ENCODE measurements around the gene ABI3. TPM values are rescaled to one million over a fixed set of nuclear protein-coding genes. Genes with fewer than 3 reads are reported as not detected.
"Not testable (repeated sequence)": the region's sequence is repeated elsewhere in the genome, so short reads cannot be mapped to it uniquely, and the experiment has no call there.

Gene ABI3
- total RNA-seq, 1 experiment from 2014 or later: not detected

DNA sequence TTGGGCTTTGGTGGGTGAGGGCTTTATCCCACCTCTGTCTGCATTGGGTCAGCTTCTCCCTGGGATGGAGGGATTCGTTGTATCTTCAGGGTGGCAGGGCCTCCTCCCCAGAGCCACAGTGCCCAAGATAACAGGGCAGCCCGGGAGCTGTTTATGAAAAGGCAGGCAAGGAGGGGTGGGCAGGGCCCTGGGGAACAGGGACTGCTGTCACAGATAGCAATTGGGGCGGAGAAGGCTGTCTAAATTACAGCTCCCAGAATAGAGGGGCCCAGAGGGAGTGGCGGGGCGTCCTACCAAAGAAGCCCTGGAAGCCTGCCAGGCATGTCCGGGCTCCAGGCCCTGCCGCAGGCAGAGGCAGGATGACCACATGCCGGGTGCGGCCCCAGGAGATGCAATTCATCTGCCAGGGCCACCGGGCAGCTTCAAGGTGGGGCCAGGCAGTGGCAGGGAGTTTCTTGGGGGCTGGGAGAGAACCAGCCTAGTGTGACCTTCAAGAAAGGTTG, 38.8 kb downstream of the ABI3 start:
- peak; percentile 30 for DNase-seq (ENCODE audit: extremely low read depth, low read depth)

GRCh38 chr17:49249890-49250522, 39.5 kb downstream of the ABI3 start:
- peak; percentile 24 for DNase-seq (ENCODE audit: extremely low read depth, low read depth)

GRCh38 chr17:49252148-49252695, 41.7 kb downstream of the ABI3 start:
- peak; percentile 26 for DNase-seq (ENCODE audit: extremely low read depth, low read depth)

- DNase-seq (ENCODE audit: extremely low read depth, low read depth): no peak
Measured at GRCh38 chr17:49254066-49254465, 43.6 kb downstream of the ABI3 start.

DNA sequence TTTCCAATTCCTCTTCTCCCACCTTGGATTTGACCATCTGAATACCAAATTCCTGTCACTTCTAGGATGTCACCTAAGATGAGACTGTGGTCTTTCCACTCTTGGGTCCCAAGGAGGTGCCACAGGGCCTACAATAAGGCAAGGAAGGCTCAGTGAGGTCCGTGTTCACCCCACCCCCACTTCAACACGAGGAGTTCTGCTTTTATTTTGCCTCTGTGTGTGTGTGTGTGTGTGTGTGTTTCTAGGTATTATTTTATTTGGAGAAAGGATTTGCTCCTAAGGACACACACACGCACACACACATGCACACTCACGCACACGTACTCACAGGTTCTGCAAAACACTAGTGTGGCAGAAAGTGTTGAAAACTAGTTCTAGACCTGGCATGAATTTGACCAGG, 44.6 kb downstream of the ABI3 start:
- no peak for DNase-seq (ENCODE audit: extremely low read depth, low read depth)

DNA sequence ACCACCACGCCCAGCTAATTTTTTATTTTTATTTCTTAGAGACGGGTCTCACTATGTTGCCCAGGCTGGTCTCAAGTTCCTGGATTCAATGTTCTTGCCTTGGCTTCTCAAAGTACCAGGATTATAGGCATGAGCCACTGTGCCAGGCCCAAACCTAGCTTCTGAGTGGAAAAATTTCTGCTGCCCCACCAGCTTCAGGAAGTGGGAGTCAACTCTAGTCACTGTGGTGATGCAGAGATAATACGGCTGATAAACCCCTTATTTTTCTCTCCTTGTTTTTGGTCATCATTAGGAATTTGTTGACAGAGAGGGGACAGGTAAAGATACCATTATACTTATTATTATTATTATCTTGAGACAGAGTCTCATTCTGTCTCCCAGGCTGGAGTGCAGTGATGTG, 47.9 kb downstream of the ABI3 start:
- no peak for DNase-seq (ENCODE audit: extremely low read depth, low read depth)

DNA sequence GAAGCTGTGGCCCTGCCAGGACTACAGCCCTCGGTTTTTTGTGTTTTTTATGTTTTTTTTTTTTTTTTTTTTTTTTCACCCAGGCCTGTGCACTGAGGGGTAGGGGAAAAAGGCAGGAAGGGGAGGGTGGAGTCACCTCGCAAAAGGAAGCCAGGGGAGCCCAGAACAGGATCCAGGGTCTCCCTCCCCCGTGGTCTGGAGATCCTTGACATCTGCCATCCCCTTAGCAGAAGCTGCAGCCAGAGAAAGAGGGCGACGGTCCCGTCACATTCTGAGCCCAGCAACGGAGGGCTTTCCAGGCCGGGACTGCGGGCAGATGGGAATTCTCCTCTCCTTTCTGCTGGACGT, 49.1 kb downstream of the ABI3 start:
- DNase-seq (ENCODE audit: extremely low read depth, low read depth): no peak

- peak; percentile 34 for DNase-seq (ENCODE audit: extremely low read depth, low read depth)
Measured at GRCh38 chr17:49260011-49260816, 49.7 kb downstream of the ABI3 start.

DNA sequence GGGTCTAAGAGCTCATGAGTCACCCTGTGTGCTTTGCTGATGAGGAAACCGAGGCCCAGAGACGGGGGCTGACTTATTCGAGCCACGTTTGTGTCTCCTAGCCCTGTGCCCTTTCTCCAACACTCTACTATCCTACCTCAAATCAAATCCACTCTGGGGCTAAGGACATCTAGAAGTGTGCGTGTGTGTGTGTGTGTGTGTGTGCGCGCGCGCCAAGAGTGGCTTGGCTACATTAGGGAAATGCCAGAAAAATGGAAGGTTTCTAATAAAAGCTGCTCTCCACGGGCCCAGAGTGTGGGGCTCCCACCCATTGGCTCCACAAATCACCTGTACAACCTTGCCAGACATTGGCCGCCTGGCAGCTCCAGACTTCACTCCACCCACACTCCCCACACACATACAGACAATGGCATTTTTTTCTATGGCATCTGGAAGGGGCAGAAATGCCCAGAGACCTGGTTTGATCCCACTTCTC, 50.3 kb downstream of the ABI3 start:
- DNase-seq (ENCODE audit: extremely low read depth, low read depth): no peak

GRCh38 chr17:49261540-49261939, 51.0 kb downstream of the ABI3 start:
- DNase-seq (ENCODE audit: extremely low read depth, low read depth): not testable (repeated sequence)

GRCh38 chr17:49266233-49266632, 55.7 kb downstream of the ABI3 start:
- no peak for DNase-seq (ENCODE audit: extremely low read depth, low read depth)

DNA sequence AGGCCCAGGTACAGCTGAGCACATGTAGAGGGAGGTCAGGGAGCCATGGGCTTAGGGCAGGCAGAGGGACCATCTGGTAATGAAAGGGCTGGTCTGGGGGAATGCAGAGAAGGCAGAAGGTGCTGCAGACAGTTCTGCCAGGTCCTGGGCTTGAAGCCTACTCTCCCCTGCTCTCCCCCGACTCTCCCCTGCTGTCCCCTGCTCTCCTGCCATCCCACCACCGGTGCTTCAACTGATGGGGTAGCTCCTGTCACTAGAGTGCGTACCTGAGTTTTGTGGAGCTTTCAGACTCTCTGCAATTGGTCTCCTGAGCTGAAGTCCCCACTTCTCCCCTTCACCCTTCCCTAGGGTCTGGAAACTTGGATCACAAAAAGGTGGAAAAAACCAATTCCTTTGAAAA, 57.4 kb downstream of the ABI3 start:
- no peak for DNase-seq (ENCODE audit: extremely low read depth, low read depth)

- DNase-seq (ENCODE audit: extremely low read depth, low read depth): no peak
Measured at GRCh38 chr17:49269356-49269755, 58.8 kb downstream of the ABI3 start.

Other genes starting within 250 kb of the ABI3 start
- not detected in 2 replicates for gene GIP, start 242.1 kb upstream of the ABI3 start, total RNA-seq (2014; rRNA removed; shearing (Covaris generic))
- 0.09 and 0.15 TPM in 2 replicates for gene IGF2BP1, start 213.3 kb upstream of the ABI3 start, total RNA-seq (2014; rRNA removed; shearing (Covaris generic))
- gene B4GALNT2, start 77.9 kb upstream of the ABI3 start, total RNA-seq (2014; rRNA removed; shearing (Covaris generic)): not detected in 2 replicates
- gene GNGT2, start 133 bp upstream of the ABI3 start, total RNA-seq (2014; rRNA removed; shearing (Covaris generic)): not detected in 2 replicates
- gene PHOSPHO1, start 20.1 kb downstream of the ABI3 start, total RNA-seq (2014; rRNA removed; shearing (Covaris generic)): not detected in 2 replicates
- 22.8 and 24.5 TPM in 2 replicates for gene ZNF652, start 151.5 kb downstream of the ABI3 start, total RNA-seq (2014; rRNA removed; shearing (Covaris generic))
- gene PHB1, start 204.2 kb downstream of the ABI3 start, total RNA-seq (2014; rRNA removed; shearing (Covaris generic)): 136 and 142 TPM in 2 replicates